GM18861 (cell line): ENCODE data around the gene ARHGAP15.
A peak's percentile ranks its signal among the peaks of the same experiment; 100 is the strongest.

Experiments
- ATAC-seq: cut with Tn5 transposase; IDR thresholded peaks from one replicate; pipeline ENCODE4 v1.9.1; 2021; ENCODE audit not compliant: unreplicated experiment

The ARHGAP15 gene

DNA sequence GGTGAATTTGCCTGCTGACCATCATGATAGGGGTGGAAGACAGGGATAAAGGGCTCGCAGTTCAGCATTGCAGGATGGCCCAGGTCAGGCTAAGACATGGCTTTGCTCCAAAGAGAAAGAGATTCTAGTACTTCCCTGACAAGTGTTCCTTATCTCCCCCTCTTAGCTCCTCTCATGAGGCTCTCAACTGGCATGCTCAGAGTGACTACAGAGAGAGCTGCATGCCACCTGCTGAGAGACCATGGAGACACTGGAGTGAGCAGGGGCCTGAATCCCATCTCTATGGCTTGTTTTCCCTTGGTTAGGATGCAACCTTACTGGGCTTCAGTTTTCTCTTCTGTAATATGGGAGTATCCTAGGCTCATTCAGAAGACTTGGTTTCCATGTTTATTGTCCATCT lies 94.3 kb downstream of the ARHGAP15 start:
- ATAC-seq: no peak

DNA sequence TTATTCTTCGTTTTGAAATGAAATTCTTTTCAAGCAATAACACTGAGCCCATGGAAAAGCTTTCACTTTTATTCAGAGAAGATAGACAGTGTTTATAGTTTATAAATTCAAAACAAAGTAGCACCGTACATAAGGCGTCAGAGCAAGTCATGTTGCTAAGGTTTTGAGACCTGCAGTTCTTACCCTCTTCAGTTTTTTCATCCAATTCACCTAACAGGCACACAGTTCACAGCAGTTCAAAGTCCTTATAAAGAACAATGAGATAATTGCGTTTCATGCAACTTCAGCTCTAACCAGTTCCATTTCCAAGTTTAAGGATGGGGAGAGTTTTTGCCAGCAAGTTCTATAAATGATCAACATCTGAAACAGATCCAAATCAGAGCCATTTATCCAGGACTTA lies 96.7 kb downstream of the ARHGAP15 start:
- no peak for ATAC-seq

DNA sequence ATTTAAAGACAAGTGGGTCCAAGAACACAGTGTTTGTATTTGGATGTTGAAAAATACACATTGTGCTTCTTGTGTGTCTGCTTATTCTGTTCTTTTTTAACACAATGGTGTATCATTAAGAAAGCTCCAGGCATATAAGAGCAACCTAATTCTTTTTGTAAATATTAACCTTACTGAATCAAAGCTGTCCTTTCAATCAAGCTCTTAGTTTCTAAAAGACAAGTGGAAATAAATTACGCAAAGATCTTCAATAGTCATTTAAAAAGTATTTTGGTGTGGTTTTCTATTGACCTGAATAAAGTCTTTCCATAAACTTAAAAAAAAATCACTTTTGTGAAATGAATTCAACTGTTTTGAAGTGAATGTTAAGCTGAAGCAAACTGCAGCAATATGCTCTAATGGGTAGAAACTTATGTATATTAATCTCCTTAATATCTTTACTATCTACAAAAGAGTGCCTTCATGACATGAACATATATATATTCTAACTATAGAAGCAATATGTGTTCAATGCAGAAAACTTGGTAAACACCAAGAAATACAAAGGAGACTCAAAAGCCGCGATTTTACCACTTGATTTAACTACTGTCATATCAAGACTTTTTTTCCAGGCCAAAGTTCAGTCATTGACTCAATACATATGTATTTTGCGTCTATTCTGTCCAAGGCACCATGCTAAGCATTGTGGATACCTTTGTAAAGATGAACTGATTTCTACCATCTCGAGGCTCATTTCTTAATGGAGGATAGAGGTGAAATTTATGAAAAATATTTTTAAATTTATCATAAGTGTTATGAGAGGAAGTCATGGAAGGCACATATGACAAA lies 97.7 kb downstream of the ARHGAP15 start:
- no peak for ATAC-seq

DNA sequence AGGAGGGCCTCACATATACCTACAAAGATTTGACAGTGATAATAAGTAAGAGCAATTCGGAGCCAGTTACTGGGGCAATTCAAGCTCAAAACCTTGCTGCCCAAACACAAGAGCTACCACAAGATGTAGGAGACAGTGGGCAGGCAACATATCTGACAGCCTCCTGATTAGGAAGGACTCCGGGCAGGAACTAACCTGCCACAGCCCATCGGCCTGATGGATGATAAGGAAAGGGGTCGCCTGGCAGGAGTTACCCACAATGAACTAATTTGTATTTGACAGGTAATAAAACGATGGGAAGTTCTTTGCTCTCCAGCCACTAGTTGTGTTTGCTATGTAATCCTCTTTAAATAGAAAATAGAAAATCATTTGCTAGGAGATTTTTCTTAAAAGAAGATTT lies 100.2 kb downstream of the ARHGAP15 start:
- ATAC-seq: no peak

DNA sequence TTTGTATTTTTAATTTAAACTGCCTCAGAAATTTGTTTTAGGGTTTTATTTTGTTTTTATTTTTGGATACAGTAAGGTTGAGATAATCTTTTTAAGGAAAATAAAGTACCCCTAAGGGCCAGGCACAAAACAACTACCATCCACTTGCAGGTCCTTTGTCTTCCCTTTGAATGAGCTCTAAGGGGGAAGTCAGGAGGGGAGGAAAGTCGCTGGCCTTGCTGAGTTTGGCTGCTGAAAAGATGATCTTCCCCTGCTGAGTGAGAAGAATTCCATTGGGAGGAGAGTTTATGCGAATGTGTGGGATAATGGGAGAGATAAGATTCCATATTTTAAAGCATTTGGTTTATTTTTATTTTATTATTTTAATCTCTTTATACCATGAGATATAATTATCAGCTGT lies 100.7 kb downstream of the ARHGAP15 start:
- ATAC-seq: no peak

DNA sequence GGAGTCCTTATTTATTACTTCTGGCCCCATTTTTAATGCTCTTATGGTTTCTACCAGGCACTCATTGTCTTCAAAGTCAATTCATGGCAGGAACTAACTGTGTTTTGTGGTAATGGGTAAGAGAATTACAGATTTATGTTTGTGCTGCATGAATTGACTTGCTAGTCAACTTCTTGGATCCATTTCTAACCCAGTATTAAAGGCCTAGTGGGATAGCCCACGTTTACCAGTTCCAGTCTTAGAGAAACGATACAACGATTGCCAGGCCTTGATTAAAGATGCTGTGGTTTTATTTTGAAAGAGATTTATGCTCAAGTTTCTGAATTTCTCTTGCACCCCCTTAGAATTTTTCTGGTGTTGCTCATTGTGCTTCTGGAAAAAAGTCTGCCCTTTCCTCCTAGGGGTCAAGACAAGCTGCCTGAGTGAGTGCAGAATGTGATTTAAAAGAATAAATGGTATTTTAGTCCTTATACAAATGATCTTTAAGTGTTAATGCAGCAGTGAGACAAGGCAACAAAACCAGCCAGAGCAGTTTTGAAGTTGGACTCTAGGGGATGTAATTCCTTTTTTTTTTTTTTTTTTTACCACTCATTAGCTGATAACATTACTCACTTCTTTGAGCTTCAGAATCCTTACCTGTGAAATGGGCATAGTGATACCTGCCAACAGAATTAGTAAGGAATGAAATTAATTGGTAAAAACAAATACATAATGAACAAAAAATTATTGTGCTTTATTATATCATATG lies 101.5 kb downstream of the ARHGAP15 start:
- no peak for ATAC-seq

DNA sequence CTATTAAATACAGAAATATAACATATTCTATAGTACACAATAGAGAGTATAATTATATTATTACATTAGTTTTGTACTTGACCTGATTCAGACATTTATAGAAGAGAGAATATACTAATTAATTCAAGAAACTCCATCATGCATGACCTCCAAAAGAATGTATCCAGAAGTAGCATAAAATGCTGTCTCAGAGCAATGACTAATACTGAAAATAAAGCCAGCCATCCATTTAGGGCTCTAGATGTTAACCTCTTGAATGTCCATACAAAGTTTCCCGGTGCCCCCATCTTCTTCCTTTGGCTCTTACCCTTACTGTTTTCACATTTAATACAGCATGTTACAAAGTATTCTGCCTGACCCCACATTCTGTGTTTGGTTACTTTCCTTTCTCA lies 102.0 kb downstream of the ARHGAP15 start:
- no peak for ATAC-seq

DNA sequence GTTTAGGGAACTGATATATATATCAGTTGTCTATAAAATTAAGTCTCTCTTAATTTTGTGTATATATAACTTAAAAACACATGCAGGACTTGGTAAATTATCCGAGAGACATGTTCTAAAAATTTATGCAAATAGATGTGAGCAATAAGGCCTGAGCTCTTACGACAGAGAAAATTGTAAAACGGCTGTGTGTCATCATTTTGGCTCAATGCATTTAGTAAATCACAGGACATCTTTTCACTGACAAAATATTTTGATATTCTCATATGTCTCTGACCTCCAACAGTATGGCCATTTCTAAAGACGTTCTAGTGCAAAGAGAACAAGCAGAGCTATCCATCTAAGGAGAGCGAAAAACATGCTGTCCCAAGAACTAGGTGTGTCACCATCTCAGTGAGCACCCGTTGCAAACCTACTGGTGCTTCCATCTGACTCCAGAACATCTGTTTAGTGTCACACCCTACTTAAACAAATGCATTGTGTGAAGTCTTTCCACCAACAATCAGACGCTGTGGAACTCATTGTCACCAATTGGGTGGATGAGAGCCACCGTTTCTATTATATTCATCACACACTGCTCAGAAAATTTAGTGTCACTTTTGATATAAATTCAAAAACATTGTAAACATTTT lies 108.0 kb downstream of the ARHGAP15 start:
- ATAC-seq: no peak

DNA sequence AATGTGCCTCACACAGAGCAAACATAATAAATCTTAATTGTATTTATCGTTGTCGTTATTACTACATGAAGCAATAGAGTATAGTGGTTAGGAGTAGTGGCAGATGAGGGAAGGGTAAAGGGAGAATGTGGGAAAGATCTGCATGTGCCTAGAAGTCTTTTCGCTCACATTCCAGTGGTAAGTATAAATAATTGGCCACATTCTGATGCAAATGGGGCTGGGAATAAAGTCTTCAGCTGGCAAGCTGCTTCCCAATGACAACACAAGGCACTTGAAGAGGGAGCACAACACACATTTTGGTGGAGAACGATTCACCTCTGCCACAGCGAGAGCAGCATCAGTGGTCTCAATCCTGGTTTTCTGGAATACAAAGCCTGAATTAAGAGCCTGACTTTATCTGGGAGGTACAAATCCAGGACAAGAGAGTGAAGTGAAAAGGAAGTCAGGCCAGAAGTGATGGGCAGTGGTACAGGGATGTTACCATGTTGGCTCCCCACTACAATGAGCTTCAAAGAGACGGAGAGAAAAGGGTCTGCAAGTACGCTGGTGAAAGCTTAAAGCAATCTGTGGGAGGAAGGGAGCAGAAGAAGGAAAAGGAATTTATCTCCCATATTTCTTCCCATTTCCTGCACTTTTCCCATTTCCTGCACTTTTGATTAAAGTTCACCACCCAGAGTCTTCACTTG lies 112.3 kb downstream of the ARHGAP15 start:
- ATAC-seq: no peak

DNA sequence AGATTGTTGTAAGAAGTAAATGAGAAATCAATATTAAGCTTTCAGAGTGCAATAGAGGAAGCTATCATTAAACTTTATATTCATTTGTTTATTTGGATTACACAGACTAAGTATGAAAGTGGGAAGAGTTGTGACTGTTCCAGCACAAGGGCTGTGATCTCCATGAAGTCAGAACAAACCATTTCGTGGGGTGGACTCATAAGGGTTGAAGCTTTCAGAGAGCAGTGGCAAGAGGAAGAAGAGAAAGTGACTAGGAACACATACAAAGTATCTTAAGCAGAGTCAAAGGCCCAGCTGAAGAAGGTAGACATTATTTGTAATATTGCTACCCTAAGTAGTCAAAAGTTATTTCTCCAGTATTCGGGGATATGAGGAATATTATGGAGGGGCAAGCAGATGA lies 117.0 kb downstream of the ARHGAP15 start:
- no peak for ATAC-seq

DNA sequence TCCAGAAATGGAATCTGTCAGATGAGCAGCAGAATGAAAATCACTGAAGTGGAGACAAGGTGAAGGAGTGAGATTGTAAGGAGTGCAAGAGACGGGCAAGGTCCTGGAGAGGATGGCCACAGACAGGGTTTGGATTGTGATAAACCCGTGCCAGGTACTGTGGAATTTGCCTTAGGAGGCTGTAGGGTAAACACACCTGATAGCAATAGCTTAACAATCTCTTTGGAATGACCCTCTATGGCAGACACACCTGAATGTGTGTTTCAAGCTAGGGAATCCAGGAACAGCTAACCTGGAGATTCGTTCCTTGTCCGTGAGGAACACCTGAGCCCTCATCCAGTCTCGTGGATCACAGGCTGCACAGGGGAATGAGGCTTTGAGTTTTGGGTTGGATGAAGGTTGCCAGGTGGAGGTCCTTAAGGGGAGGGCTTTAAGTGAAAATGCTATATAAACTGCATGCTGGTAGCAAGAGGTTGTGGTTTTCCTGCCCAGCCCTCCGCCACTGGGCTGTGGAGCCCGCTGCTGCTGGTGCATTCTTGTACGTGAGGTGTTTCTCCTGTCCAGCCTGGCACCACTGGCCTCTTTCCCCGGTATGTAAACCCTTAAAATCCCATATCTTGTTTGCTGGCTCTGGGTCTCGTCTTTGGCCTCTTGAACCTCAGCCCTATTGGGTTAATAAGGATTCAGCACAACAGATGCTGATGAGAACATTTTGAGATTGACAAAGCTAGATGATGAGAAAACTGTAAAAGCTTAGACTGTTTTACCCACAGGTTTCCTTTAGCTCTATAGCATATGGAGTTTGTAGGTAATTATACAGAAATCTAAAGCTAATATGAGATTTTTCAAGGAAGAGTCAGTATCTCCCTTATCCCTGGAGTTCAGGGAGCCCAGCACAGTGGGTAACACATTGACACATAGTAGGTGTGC lies 117.9 kb downstream of the ARHGAP15 start:
- ATAC-seq: no peak

DNA sequence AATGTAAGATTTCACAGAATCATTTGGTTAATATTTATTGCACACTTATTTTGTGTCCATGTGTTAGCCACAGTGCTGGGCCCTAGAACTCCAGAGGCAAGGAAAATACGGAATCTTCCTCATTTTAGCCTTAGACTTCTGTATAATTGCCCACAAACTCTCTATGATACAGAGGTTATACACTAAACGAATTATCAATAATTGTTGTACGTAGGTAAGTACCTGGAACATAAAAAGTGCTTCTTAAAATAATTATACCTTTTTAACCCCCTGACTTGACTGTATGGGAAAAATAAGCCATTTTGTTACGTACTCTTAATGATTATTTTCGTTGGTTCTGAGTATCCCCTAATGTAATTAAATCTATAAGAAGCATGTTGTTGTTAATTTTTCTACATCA lies 119.4 kb downstream of the ARHGAP15 start:
- no peak for ATAC-seq

DNA sequence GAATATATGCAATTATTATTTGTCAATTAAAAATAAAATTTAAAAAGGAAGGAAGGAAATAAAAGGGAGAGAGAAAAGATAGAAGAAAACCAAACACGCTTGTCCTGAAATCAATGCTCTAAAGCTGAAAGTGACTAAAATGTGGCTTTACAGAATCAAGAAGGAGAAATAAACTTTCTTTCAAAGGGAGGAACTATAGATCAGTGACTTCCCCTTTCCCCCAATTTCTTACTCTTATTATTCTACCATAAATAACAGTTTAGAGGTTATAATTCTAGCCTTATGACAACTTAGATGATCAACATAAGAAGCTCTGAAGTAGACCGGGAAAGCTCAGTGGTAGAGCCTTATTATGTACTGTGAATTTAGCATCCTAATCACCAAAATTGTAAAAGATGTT lies 122.5 kb downstream of the ARHGAP15 start:
- ATAC-seq: no peak

DNA sequence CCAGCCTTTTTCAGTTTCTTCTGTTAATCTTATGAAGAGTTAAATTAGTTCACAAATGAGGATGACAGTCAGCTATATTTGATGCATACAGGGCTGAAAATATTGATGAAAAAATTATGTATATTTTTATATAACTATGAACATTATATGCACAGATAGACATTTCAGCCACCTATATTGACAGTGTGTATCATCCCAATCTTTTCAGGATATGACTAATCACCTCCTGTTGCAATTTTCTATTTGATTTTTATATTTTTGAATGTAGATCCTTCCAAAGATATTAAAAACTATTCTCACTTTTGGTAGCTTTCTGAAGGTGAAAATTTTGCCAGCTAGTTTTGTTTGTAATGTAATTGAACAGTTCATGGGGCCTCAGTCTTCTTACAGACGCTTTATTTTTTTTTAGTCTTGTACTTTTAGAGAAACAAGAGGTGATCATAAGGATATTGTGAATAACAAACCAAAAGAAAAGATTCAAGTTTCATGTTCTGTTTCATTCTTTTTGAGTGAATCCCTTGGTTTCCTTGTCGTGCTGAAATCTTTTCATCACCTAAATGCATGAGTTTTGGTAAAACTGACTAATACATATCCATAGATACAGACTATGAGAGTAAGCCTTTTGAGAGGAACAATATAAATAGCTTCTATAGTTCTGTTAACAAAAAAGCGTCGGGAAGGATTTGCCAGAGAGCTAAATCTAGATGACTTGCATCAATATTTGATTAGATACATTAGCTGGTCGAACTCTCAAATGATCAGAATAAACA lies 123.1 kb downstream of the ARHGAP15 start:
- ATAC-seq: no peak

DNA sequence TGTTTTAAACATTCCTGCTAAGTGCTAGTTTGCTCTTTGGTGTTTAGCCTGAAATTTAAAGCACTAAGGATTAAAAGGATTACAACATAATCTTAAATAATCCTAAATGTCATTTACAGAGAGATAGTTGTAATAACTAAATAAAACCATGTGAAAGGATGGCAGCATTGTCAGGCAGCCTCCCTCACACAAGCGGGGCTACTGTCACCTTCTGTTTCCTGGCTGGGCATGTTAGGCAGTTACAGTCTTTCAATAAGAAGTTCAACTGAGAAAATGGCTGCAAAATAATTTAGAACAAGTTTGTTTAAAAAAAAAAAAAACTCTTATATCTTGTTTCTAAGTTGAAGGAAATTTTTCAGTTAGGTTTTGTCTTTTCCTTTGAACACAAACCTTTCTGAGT lies 124.9 kb downstream of the ARHGAP15 start:
- no peak for ATAC-seq

DNA sequence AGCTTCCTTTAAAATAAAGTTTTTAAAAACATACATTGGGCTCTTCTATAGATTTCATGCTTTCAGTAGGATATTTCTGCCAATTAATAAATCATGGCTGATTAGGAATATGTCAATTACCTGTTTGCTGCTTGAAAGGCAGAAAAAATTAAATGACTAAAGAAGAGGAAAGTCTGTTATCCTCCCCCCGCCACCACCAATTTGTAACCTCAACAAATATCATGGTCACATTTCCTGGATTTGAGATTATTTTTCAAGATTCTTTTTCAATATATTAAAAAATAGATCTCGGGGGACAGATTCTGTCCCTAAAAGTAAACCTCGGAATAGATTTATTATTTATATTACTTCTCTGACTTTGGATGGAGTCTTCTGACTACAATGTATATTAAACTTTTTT lies 125.9 kb downstream of the ARHGAP15 start:
- ATAC-seq: no peak

DNA sequence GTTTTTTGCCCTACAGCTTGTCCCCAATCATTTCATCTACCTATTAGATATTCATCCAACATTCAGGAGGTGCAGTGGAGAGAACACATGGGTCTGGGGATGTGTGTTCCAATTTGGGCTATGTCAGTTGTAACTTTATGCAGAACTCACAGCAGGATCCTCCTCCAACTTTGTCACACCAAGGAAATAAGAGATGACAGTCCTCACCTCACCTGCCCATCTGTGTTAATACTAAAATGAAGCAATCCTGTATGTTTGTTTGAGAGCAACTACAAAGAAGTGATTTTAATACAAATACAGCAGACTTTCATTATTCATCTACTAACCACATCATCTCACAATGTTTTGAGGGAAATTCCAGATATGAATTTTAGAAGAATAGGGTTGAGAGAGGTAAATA lies 126.7 kb downstream of the ARHGAP15 start:
- ATAC-seq: peak; percentile 35

DNA sequence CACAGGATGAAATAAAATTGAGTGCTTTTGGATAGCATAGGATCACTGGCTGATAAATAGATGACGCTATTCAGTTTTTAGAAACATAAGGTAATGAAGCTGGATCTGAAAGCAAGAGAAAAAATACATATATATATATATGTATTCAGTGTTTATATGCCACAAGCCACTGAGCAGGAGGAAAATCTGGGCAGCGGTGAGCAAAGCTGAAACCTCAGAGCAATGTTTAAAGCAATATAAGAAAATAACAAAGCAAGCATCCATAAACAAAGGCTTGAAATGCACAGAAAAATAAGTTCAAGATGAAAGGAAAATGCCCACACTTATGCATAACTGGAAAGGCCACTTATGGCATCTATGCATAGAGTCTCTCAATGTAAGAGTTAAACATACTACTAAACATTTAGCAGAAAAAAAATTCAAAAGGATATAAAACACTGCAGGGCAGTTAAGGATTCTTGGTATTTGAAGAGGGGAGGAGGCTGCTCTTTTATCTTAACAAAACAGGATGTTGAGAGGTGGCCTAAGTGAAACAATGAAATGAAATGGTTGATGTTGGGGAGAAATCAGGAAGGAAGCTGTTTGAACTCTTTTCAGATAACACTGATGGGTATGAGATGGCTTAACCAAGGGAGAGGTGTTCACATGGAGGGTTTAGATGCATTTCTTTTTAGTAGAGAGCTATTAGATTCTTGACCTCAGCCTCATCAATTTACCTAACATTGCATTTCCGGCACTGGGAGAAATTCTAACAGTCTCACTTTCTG lies 129.1 kb downstream of the ARHGAP15 start:
- ATAC-seq: no peak
